Measurements from ENCODE around the gene RPIA.
"Not testable (repeated sequence)": the region's sequence is repeated elsewhere in the genome, so short reads cannot be mapped to it uniquely, and the experiment has no call there.

The RPIA gene

GRCh38 chr2:88736437-88736836 is 45.0 kb downstream of the RPIA start:
- DNase-seq = no peak

GRCh38 chr2:88737385-88737784 is 45.9 kb downstream of the RPIA start:
- DNase-seq = no peak

GRCh38 chr2:88738271-88738670 is 46.8 kb downstream of the RPIA start:
- DNase-seq = no peak

GRCh38 chr2:88739985-88740600 is 48.6 kb downstream of the RPIA start:
- DNase-seq = peak; percentile 68

GRCh38 chr2:88746929-88747490 is 55.5 kb downstream of the RPIA start:
- DNase-seq = no peak

- no peak for DNase-seq
Observed at GRCh38 chr2:88747990-88748389, 56.5 kb downstream of the RPIA start.

GRCh38 chr2:88751768-88752167 is 60.3 kb downstream of the RPIA start:
- peak; percentile 26 for DNase-seq

- DNase-seq = peak; percentile 72
Observed at GRCh38 chr2:88753833-88754584, 62.5 kb downstream of the RPIA start.

- DNase-seq = no peak
Observed at GRCh38 chr2:88754585-88755320, 63.3 kb downstream of the RPIA start.

GRCh38 chr2:88755836-88756235 is 64.4 kb downstream of the RPIA start:
- no peak for DNase-seq

- DNase-seq = no peak
Observed at GRCh38 chr2:88757025-88757424, 65.6 kb downstream of the RPIA start.

GRCh38 chr2:88758702-88759101 is 67.2 kb downstream of the RPIA start:
- not testable (repeated sequence) for DNase-seq

- no peak for DNase-seq
Observed at GRCh38 chr2:88760819-88761598, 69.5 kb downstream of the RPIA start.

- DNase-seq = no peak
Observed at GRCh38 chr2:88764141-88764849, 72.8 kb downstream of the RPIA start.

- DNase-seq = no peak
Observed at GRCh38 chr2:88764850-88765153, 73.3 kb downstream of the RPIA start.

GRCh38 chr2:88765154-88765888 is 73.8 kb downstream of the RPIA start:
- DNase-seq = peak; percentile 52

GRCh38 chr2:88765889-88766481 is 74.5 kb downstream of the RPIA start:
- DNase-seq = not testable (repeated sequence)

- no peak for DNase-seq
Observed at GRCh38 chr2:88770016-88770415, 78.5 kb downstream of the RPIA start.

- not testable (repeated sequence) for DNase-seq
Observed at GRCh38 chr2:88773233-88774028, 82.0 kb downstream of the RPIA start.

GRCh38 chr2:88789213-88789612 is 97.7 kb downstream of the RPIA start:
- DNase-seq = not testable (repeated sequence)
